Measurements from ENCODE around the gene TTC7B. TPM values are rescaled to one million over a fixed set of nuclear protein-coding genes. Genes with fewer than 3 reads are reported as not detected.

Gene TTC7B
- total RNA-seq = 10 to 100 TPM; 31.0 to 49.7 (median 45.1) TPM

GRCh38 chr14:90815822-90816662 is at the start of gene TTC7B:
Gene TTC7B (minus strand): TSS chr14:90816430. CDS start chr14:90816295, 135 bp downstream.
- TF ChIP-seq CTCF (IDR thresholded peaks at IDR 0.05; ENCODE audit: low read depth) = no peak

- no peak for TF ChIP-seq CTCF (IDR thresholded peaks at IDR 0.05; ENCODE audit: low read depth)
Observed at GRCh38 chr14:90864741-90865140, 48.5 kb upstream of the TTC7B start.

GRCh38 chr14:90858511-90858910 is 42.3 kb upstream of the TTC7B start:
- no peak for TF ChIP-seq CTCF (IDR thresholded peaks at IDR 0.05; ENCODE audit: low read depth)

- TF ChIP-seq CTCF (IDR thresholded peaks at IDR 0.05; ENCODE audit: low read depth) = no peak
Observed at GRCh38 chr14:90857866-90858265, 41.6 kb upstream of the TTC7B start.

GRCh38 chr14:90853116-90853515 is 36.9 kb upstream of the TTC7B start:
- no peak for TF ChIP-seq CTCF (IDR thresholded peaks at IDR 0.05; ENCODE audit: low read depth)

GRCh38 chr14:90851327-90852036 is 35.3 kb upstream of the TTC7B start:
- no peak for TF ChIP-seq CTCF (IDR thresholded peaks at IDR 0.05; ENCODE audit: low read depth)

- no peak for TF ChIP-seq CTCF (IDR thresholded peaks at IDR 0.05; ENCODE audit: low read depth)
Observed at GRCh38 chr14:90850487-90850886, 34.3 kb upstream of the TTC7B start.

Measured in subcutaneous adipose tissue (tissue), 4 donors.